Spleen (tissue), 11 donors: ENCODE results near the gene ADD1. TPM values are rescaled to one million over a fixed set of nuclear protein-coding genes. Genes with fewer than 3 reads are reported as not detected.
A peak's percentile ranks its signal among the peaks of the same experiment; 100 is the strongest.

Experiments used
- DNase-seq: peaks from one replicate; pipeline ENCODE4 v3.0.0-alpha.2; 2020
- H3K27ac ChIP-seq, 8 donors: fragments of 200-600 bp; sonication (generic) in 7 of 8; 1 replicate in 4 of 8; 2 replicates in 4 of 8; pipeline versions ENCODE4 v1.5.0 to v1.8.0; 2016 to 2021; ENCODE audit warnings: inconsistent platforms in 4 of 8, mild to moderate bottlenecking in 4 of 8, moderate library complexity in 1 of 8
- H3K27me3 ChIP-seq, 7 donors: fragments of 200-600 bp; sonication (generic) in 6 of 7; replicated peaks in 1 of 7; 1 replicate in 4 of 7; 2 replicates in 3 of 7; pipeline versions ENCODE4 v1.5.0 to v1.8.0; 2016 to 2021; ENCODE audit warnings: inconsistent platforms in 3 of 7, mild to moderate bottlenecking in 1 of 7
- H3K36me3 ChIP-seq, 6 donors: fragments of 200-600 bp; sonication (generic) in 5 of 6; 1 replicate in 4 of 6; 2 replicates in 2 of 6; pipeline versions ENCODE4 v1.5.0 to v1.8.0; 2016 to 2021; ENCODE audit warnings: inconsistent platforms in 2 of 6
- H3K4me1 ChIP-seq, 6 donors: fragments of 200-600 bp; sonication (generic) in 5 of 6; 1 replicate in 3 of 6; 2 replicates in 3 of 6; pipeline versions ENCODE4 v1.5.0 to v1.8.0; 2016 to 2021; ENCODE audit warnings: inconsistent platforms in 3 of 6
- H3K4me3 ChIP-seq, 8 donors: fragments of 200-600 bp; sonication (generic) in 7 of 8; 1 replicate in 4 of 8; 2 replicates in 4 of 8; pipeline versions ENCODE4 v1.5.0 to v1.8.0; 2016 to 2021; ENCODE audit warnings: inconsistent platforms in 4 of 8, mild to moderate bottlenecking in 4 of 8, moderate library complexity in 2 of 8
- H3K9me3 ChIP-seq, 8 donors: fragments of 200-600 bp; sonication (generic) in 7 of 8; 1 replicate in 4 of 8; 2 replicates in 4 of 8; pipeline versions ENCODE4 v1.5.0 to v1.8.0; 2016 to 2021; ENCODE audit warnings: inconsistent platforms in 4 of 8
- POLR2A ChIP-seq, 3 donors: fragments of 450-650 bp; IDR thresholded peaks; one replicate each; pipeline ENCODE4 v1.5.1; 2017; ENCODE audit warnings: antibody characterized with exemption in 3 of 3, mild to moderate bottlenecking in 1 of 3
- POLR2AphosphoS5 ChIP-seq, 3 donors: sonication (generic); formaldehyde crosslinking; IDR thresholded peaks; one replicate each; pipeline ENCODE4 v1.5.1; 2017; ENCODE audit warnings: antibody characterized with exemption in 3 of 3
- WGBS, 5 donors: extraction: QIAGEN DNeasy Blood & Tissue Kit in 3 of 5; methylation state at CpG; one replicate each; pipeline versions ENCODE4 v1.1.5 to v1.1.7; 2013 to 2018; 5-methylcytosine and 5-hydroxymethylcytosine counted together
- intact Hi-C: fragments of 100-400 bp; cut with DNase I; formaldehyde crosslinking; loops from one replicate; pipeline ENCODE4 v1.15.0; 2023; ENCODE audit warnings: low total_unique reads
- polyA plus RNA-seq, 3 donors: library from polyadenylated mRNA; stranded (reverse); fragments of 200-250 nt; gene quantifications; one replicate each; pipeline ENCODE4 v1.2.1, GENCODE V29; 2013
- total RNA-seq, 7 donors: library from RNA; depleted of rRNA in 3 of 7; stranded (reverse); fragments of >200 nt in 3 of 7; fragmentation: NEBNext Ultra II Directional in 4 of 7; extraction: Animal tissue kit (Norgen Biotek cat#: 25700) in 4 of 7; gene quantifications; one replicate each; pipeline versions ENCODE4 v1.1.0 to v1.2.1, GENCODE V29; 2016 to 2021
- TF ChIP-seq, protein P1 (sequence below), 11 experiments: fragments of 200-600 bp in 7 of 11; fragments of 450-650 bp in 4 of 11; sonication (generic) in 4 of 11; IDR thresholded peaks in 8 of 11; conservative IDR thresholded peaks in 3 of 11; 1 replicate in 7 of 11; 2 replicates in 4 of 11; pipeline versions ENCODE4 v1.4.0 to v1.8.0; 2016 to 2021; ENCODE audit warnings: antibody characterized with exemption in 11 of 11, inconsistent platforms in 4 of 11, mild to moderate bottlenecking in 1 of 11
- donor health status: healthy with polysubstance abuse.
- donor health status: DM: no; HTN: no; CAD: no; lungs with moderate emphysema.
- donor health status: DM: no; HTN: no; CAD: no.
- donor health status: Bipolar disorder and iron deficiency.
- donor health status: healthy.
- donor health status: DM: no; HTN: no; CAD: no.
- donor health status: DM: yes; HTN: yes; CAD: no.

Gene ADD1
- total and polyA plus RNA-seq, 10 donors, result 175 to 348 (median 265) TPM

DNA sequence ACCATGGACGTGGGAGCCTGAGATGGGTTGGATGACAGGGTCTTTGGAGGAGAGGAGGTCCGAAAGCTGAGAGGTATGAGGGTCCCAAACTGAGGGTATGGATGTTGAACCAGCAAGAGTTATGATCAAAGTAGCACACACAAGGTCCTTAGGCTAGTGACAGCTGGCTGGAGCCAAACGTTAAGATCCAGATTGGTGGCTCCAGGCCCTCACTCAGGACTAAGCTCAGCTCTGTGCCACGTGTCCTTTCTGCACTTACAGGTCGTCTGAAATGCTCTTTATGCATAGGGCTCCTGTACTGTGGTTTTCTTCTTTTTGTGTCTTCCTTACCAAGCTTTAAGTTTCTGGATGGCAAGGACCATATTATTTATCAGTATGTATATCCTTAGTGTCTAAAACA is 35.4 kb downstream of the ADD1 start:
- TF ChIP-seq POLR2A (IDR thresholded peaks at IDR 0.05) (no peak), POLR2AphosphoS5 (IDR thresholded peaks at IDR 0.05) (no peak)
- TF ChIP-seq, protein P1, sequence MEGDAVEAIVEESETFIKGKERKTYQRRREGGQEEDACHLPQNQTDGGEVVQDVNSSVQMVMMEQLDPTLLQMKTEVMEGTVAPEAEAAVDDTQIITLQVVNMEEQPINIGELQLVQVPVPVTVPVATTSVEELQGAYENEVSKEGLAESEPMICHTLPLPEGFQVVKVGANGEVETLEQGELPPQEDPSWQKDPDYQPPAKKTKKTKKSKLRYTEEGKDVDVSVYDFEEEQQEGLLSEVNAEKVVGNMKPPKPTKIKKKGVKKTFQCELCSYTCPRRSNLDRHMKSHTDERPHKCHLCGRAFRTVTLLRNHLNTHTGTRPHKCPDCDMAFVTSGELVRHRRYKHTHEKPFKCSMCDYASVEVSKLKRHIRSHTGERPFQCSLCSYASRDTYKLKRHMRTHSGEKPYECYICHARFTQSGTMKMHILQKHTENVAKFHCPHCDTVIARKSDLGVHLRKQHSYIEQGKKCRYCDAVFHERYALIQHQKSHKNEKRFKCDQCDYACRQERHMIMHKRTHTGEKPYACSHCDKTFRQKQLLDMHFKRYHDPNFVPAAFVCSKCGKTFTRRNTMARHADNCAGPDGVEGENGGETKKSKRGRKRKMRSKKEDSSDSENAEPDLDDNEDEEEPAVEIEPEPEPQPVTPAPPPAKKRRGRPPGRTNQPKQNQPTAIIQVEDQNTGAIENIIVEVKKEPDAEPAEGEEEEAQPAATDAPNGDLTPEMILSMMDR (IDR thresholded peaks at IDR 0.05 in 8 of 11, conservative IDR thresholded peaks at IDR 0.05 in 3 of 11), result no peak
- intact Hi-C loops, result no loop called here
- 84 to 93% (median 90%) methylated on average over 5 of the region's 5 CpGs for WGBS, 5 donors
- DNase-seq, result no peak
- no peaks in the 10 kb centered on the region for H3K9me3 ChIP-seq
- H3K27ac ChIP-seq, result no peak overlapping the region
- peaks cover 0 to 86% (median 53%) of the 10 kb centered on the region in 6 donors for H3K36me3 ChIP-seq
- H3K4me1 ChIP-seq, result peaks cover 0 to 46% (median 3%) of the 10 kb centered on the region in 6 donors
- H3K27me3 ChIP-seq, result no peaks in the 10 kb centered on the region
- no peak overlapping the region for H3K4me3 ChIP-seq

DNA sequence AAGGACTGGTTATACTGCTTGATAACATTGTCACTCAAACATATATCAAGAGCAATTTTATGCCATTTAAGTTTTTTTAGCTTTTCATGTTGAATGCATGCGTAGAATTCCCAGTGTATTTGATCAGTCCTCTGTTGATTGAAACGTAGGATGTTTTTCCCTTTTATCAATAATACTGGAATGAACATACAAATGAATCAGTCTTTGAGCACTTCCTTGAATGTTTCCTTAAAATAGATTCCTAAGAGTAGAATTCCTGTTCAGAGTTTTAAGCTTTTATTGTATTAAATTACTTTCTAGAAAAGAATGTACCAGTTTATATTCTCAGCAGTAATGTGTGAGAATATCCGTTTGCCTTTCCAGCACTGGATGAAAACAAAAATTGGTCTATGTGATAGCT is 37.8 kb downstream of the ADD1 start:
- H3K4me1 ChIP-seq, result peaks cover 0 to 22% (median 0%) of the 10 kb centered on the region in 6 donors
- no peaks in the 10 kb centered on the region for H3K27me3 ChIP-seq
- H3K27ac ChIP-seq, result peak overlapping the region in 1 of 8 donors; percentile 11
- intact Hi-C loops, result no loop called here
- 78 to 90% (median 86%) methylated on average over 3 of the region's 3 CpGs for WGBS, 5 donors
- peaks cover 0 to 100% (median 67%) of the 10 kb centered on the region in 6 donors for H3K36me3 ChIP-seq
- DNase-seq, result no peak
- no peak overlapping the region for H3K4me3 ChIP-seq
- no peaks in the 10 kb centered on the region for H3K9me3 ChIP-seq
- TF ChIP-seq POLR2AphosphoS5 (IDR thresholded peaks at IDR 0.05) (no peak), POLR2A (IDR thresholded peaks at IDR 0.05) (no peak)
- TF ChIP-seq, protein P1 (IDR thresholded peaks at IDR 0.05 in 8 of 11, conservative IDR thresholded peaks at IDR 0.05 in 3 of 11), result no peak

DNA sequence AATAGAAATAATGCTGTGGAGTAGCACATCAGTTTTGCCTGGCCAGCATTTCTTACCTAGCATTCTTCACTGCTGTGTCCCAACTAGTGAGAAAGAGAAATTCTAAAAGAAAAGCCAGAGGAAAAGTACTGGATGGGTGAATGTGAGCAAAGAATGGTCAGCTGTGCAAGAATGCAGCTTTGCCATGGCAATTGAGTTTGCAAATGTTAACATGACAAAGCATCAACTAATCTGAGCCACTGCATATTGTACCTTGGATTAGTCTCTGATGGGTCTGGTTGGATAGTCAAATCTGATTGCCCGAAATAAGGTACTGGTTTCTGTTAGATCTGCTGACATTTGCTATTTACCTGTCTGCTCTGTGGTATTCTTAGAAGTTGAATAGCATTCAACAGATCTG is 38.7 kb downstream of the ADD1 start:
- peaks cover 0 to 23% (median 0%) of the 10 kb centered on the region in 6 donors for H3K4me1 ChIP-seq
- no peak for DNase-seq
- H3K27ac ChIP-seq, result no peak overlapping the region
- H3K27me3 ChIP-seq, result no peaks in the 10 kb centered on the region
- 79 to 100% (median 95%) methylated on average over 1 of the region's 1 CpG for WGBS, 5 donors
- intact Hi-C loops, result no loop called here
- H3K4me3 ChIP-seq, result no peak overlapping the region
- peaks cover 0 to 100% (median 66%) of the 10 kb centered on the region in 6 donors for H3K36me3 ChIP-seq
- no peak for TF ChIP-seq POLR2AphosphoS5 (IDR thresholded peaks at IDR 0.05)
- TF ChIP-seq, protein P1 (IDR thresholded peaks at IDR 0.05 in 8 of 11, conservative IDR thresholded peaks at IDR 0.05 in 3 of 11), result no peak
- no peak for TF ChIP-seq POLR2A (IDR thresholded peaks at IDR 0.05)
- H3K9me3 ChIP-seq, result no peaks in the 10 kb centered on the region

DNA sequence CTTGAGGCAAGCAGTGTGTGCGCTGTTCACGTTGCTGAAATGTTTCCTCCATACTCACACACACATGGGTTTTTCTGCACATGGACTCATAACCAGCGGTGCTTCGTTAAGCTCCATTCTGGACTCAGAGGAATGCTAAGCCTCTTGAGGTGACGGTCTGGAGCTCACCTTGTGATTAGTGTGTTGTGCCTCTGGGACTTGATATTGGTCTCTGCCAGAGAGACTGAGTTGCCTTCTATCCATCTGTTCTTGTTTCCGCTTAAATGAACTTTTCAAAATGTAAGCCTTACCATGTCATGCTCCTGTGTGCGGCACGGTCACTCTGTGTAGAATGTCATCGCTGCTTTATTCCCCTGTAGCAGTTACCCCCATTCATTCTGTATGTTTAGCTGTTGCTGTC is 42.5 kb downstream of the ADD1 start:
- H3K27ac ChIP-seq, result no peak overlapping the region
- H3K9me3 ChIP-seq, result no peaks in the 10 kb centered on the region
- intact Hi-C loops, result no loop called here
- peaks cover 0 to 36% (median 2%) of the 10 kb centered on the region in 6 donors for H3K4me1 ChIP-seq
- no peaks in the 10 kb centered on the region for H3K27me3 ChIP-seq
- WGBS, 5 donors, result 95 to 97% (median 96%) methylated on average over 9 of the region's 9 CpGs
- TF ChIP-seq, protein P1 (IDR thresholded peaks at IDR 0.05 in 8 of 11, conservative IDR thresholded peaks at IDR 0.05 in 3 of 11), result no peak
- TF ChIP-seq POLR2A (IDR thresholded peaks at IDR 0.05) (no peak), POLR2AphosphoS5 (IDR thresholded peaks at IDR 0.05) (no peak)
- no peak for DNase-seq
- no peak overlapping the region for H3K4me3 ChIP-seq
- peaks cover 0 to 98% (median 61%) of the 10 kb centered on the region in 6 donors for H3K36me3 ChIP-seq
